MCF 10A (cell line): Measurements from ENCODE around the gene PIEZO2. TPM values are rescaled to one million over a fixed set of nuclear protein-coding genes. Genes with fewer than 3 reads are reported as not detected.

ENCODE experiments used
- BruUV-seq: library from RNA; stranded (reverse); fragments of 400-500 nt; replicated peaks from 2 replicates; lab custom pipeline; 2021; lab: Mats Ljungman, UMichigan
- CTCF ChIA-PET: fragments of 300-600 bp; sonication (Branson Sonifier 250); formaldehyde crosslinking; extraction: SDS; loops from one replicate; lab custom pipeline; 2021; ENCODE audit warnings: antibody characterized with exemption, inconsistent platforms; lab: Yijun Ruan, JAX
- POLR2A ChIA-PET: fragments of 300-600, 350-650 bp; sonication (Branson Sonifier 250); formaldehyde crosslinking; extraction: SDS; loops from one replicate; lab custom pipeline; 2020; ENCODE audit warnings: antibody characterized with exemption, inconsistent platforms; lab: Yijun Ruan, JAX
- DNase-seq: peaks from one replicate; pipeline ENCODE4 v3.0.0-alpha.2; 2018; ENCODE audit not compliant: unreplicated experiment
- H3K27ac Mint-ChIP-seq: one replicate; pipeline ENCODE4 v1.8.0; 2022; ENCODE audit warnings: mild to moderate bottlenecking, low read depth, mixed read lengths; ENCODE audit not compliant: unreplicated experiment
- H3K27me3 Mint-ChIP-seq: one replicate; pipeline ENCODE4 v1.8.0; 2022; ENCODE audit warnings: mixed read lengths; ENCODE audit not compliant: insufficient read depth, unreplicated experiment
- H3K36me3 Mint-ChIP-seq: one replicate; pipeline ENCODE4 v1.8.0; 2022; ENCODE audit warnings: mild to moderate bottlenecking, moderate library complexity, mixed read lengths; ENCODE audit not compliant: insufficient read depth, unreplicated experiment
- H3K4me1 Mint-ChIP-seq: one replicate; pipeline ENCODE4 v1.8.0; 2022; ENCODE audit warnings: mixed read lengths; ENCODE audit not compliant: insufficient read depth, unreplicated experiment
- H3K4me3 Mint-ChIP-seq: one replicate; pipeline ENCODE4 v1.8.0; 2022; ENCODE audit warnings: mild to moderate bottlenecking, moderate library complexity, mixed read lengths; ENCODE audit not compliant: unreplicated experiment
- H3K9me3 Mint-ChIP-seq: one replicate; pipeline ENCODE4 v1.8.0; 2022; ENCODE audit warnings: mixed read lengths; ENCODE audit not compliant: unreplicated experiment
- intact Hi-C: fragments of 100-400 bp; cut with micrococcal nuclease; formaldehyde crosslinking; loops from 2 replicates; pipeline ENCODE4 v1.14.1; 2022
- total RNA-seq: library from RNA; stranded (reverse); gene quantifications from 2 replicates; pipeline ENCODE4 v1.2.3, GENCODE V29; 2022
- TF ChIP-seq, protein P1 (sequence below): fragments of 200-600 bp; IDR thresholded peaks from one replicate; pipeline ENCODE4 v1.8.0; 2022; ENCODE audit warnings: antibody characterized with exemption, mild to moderate bottlenecking; ENCODE audit not compliant: unreplicated experiment

Gene PIEZO2
- total RNA-seq, 1 experiment from 2014 or later: 0.49 TPM

DNA sequence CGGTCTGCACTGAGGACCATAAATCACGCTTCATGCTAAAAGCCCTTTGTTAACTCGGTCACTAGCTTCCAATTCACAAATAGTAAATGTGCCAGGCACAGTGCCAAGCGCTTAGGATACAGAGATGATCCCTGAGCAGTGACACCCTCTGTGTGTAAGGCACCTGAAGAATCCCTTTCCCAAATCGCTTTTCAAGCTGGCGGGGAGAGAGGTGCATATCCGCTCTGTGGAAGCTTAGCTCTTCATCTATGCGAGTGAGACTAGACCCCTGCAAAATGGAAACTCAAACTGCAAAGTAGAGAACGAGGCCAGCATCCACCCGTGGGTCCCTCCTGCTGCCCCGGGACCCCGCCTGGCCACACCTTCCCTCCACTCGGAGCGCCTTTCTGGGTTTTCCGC lies 2.4 kb downstream of the PIEZO2 start:
- intact Hi-C loops: no loop called here
- H3K36me3 Mint-ChIP-seq: no peaks in the 10 kb centered on the region
- no peak for DNase-seq
- no peak overlapping the region for H3K27ac Mint-ChIP-seq
- TF ChIP-seq, protein P1, sequence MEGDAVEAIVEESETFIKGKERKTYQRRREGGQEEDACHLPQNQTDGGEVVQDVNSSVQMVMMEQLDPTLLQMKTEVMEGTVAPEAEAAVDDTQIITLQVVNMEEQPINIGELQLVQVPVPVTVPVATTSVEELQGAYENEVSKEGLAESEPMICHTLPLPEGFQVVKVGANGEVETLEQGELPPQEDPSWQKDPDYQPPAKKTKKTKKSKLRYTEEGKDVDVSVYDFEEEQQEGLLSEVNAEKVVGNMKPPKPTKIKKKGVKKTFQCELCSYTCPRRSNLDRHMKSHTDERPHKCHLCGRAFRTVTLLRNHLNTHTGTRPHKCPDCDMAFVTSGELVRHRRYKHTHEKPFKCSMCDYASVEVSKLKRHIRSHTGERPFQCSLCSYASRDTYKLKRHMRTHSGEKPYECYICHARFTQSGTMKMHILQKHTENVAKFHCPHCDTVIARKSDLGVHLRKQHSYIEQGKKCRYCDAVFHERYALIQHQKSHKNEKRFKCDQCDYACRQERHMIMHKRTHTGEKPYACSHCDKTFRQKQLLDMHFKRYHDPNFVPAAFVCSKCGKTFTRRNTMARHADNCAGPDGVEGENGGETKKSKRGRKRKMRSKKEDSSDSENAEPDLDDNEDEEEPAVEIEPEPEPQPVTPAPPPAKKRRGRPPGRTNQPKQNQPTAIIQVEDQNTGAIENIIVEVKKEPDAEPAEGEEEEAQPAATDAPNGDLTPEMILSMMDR: no peak
- ChIA-PET POLR2A (no interaction called here), CTCF (interaction anchor here (0.6 kb wide), 1 partner anchor 23 kb away, joined by 3 read pairs; no protein-coding TSS in a partner anchor)
- BruUV-seq: no TSS peak
- H3K9me3 Mint-ChIP-seq: no peaks in the 10 kb centered on the region
- no peak overlapping the region for H3K4me3 Mint-ChIP-seq
- peaks cover 46% of the 10 kb centered on the region for H3K27me3 Mint-ChIP-seq
- H3K4me1 Mint-ChIP-seq: peaks cover 5% of the 10 kb centered on the region

DNA sequence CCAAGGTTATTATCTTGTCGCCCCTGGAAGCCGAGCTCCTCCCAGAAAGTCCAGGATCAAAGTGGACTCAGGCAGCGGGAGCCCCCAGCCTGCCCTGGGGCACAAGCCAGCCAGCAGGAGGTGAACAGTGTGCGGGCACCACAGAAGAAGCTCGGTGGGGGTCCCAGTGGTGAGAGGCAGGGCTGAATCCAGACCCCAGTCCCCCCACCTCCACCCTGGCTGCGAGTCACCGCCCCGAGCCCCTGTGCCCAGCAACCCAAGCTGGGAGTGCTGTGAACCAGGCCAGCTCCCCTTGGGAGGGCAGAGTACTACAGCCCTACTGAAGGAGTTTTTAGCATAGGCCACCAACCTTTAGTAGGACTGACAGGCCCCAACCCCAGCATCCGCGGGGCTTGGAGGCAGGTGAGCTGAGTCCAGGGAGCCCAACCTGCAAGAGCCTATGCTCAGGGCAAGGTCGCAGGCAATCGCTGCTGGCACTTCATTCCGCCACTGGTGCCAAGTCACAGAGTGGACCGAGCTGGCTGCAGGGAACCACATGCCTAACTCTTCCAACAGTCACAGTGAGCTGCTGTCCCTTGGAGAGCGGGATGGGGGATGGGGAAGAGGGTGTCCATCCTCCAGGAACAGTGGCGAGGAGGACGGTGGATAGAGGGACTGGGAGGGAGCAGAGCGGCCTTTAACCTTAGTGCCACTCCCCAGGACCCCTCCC lies 3.0 kb downstream of the PIEZO2 start:
- no peaks in the 10 kb centered on the region for H3K9me3 Mint-ChIP-seq
- POLR2A ChIA-PET: no interaction called here
- BruUV-seq: no TSS peak
- DNase-seq: no peak
- H3K27me3 Mint-ChIP-seq: peaks cover 40% of the 10 kb centered on the region
- no peak overlapping the region for H3K4me3 Mint-ChIP-seq
- H3K27ac Mint-ChIP-seq: no peak overlapping the region
- TF ChIP-seq, protein P1: no peak
- peaks cover 5% of the 10 kb centered on the region for H3K4me1 Mint-ChIP-seq
- intact Hi-C loops: no loop called here
- CTCF ChIA-PET: interaction anchor here (0.6 to 3.1 kb wide), 2 partner anchors 8 to 23 kb away, joined by 3 to 12 read pairs; no protein-coding TSS in a partner anchor
- H3K36me3 Mint-ChIP-seq: no peaks in the 10 kb centered on the region

DNA sequence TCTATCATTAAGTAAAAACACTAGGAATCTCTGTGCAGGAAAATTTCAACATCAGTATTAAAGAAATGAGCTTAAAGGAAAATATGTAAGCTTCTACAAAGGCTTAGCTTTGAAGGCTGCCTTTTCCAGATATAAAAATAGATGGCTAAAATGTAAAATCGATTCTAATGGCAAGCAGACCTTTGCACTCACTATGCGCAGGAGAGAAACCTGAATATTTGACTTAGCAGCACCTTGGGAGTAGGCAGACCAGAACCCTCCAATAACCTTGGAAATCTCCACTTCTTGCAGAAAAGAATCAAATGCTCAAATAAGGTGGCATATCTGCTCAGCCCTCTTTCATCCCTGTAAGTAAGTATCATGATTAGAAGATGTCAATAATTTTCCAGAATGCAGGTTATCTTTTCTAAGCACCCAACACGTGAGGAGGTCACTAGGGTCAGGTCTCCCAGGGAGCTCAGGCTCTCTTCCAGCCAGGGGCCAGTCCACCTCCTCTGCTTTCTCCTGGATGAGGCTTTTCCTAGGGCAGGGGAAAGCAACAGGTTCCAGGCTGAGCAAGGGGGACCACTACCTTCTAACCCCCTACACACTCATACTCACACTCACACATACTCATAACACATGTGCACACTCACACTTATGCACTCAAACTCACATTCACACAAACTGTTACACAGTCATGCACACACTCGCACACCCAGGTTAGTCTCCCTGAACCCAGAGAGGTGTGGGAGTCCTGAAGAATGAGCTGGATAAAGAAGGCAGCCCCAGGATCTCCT lies 3.8 kb downstream of the PIEZO2 start:
- POLR2A ChIA-PET: no interaction called here
- Mint-ChIP-seq H3K4me3 (no peak overlapping the region), H3K9me3 (no peaks in the 10 kb centered on the region), H3K27me3 (peaks cover 33% of the 10 kb centered on the region), H3K4me1 (peaks cover 5% of the 10 kb centered on the region), H3K36me3 (no peaks in the 10 kb centered on the region), H3K27ac (no peak overlapping the region)
- CTCF ChIA-PET: interaction anchor here (3.1 kb wide), 1 partner anchor 9 kb away, joined by 12 read pairs; no protein-coding TSS in a partner anchor
- BruUV-seq: no TSS peak
- no peak for DNase-seq
- intact Hi-C loops: no loop called here
- TF ChIP-seq, protein P1: no peak

DNA sequence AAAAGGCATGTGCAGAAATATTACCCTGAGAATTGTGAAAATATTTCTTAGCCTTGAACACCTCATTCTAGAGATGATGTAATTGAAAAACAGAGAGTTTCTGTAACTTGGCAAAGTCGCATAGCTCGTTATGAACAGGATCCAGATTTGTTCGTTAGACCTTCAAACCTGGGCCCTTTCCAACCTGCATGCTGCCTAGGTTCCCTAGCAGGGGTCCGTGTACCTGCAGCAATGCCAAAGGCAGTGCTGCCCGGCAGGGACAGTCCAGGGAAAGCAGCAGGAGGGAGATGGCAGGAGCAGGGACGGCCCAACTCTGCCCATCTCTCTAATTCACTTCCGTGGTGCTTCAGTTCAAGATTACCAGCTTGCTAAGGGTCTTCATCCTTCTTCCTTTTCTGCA lies 12.0 kb downstream of the PIEZO2 start:
- TF ChIP-seq, protein P1: no peak
- POLR2A ChIA-PET: no interaction called here
- CTCF ChIA-PET: interaction anchor here (0.6 to 1.2 kb wide), 5 partner anchors 13 to 416 kb away, joined by 3 read pairs; no protein-coding TSS in a partner anchor
- Mint-ChIP-seq H3K36me3 (no peaks in the 10 kb centered on the region), H3K27ac (no peak overlapping the region), H3K4me3 (no peak overlapping the region), H3K4me1 (no peaks in the 10 kb centered on the region), H3K9me3 (no peaks in the 10 kb centered on the region), H3K27me3 (no peaks in the 10 kb centered on the region)
- intact Hi-C loops: no loop called here
- DNase-seq: no peak
- no TSS peak for BruUV-seq
